GM23338 (cell line): ENCODE results near the gene LAGE3.

Experiments used
- EZH2 ChIP-seq: fragments of 200-600 bp; sonication (generic); IDR thresholded peaks from one replicate; pipeline ENCODE4 v1.8.0; 2017; ENCODE audit warnings: antibody characterized with exemption, mild to moderate bottlenecking, low read depth; ENCODE audit not compliant: unreplicated experiment
- EZH2phosphoT487 ChIP-seq: fragments of 200-600 bp; sonication (generic); IDR thresholded peaks from one replicate; pipeline ENCODE4 v1.8.1; 2018; ENCODE audit warnings: antibody characterized with exemption; ENCODE audit not compliant: unreplicated experiment
- POLR2AphosphoS5 ChIP-seq: IDR thresholded peaks from 2 replicates; pipeline ENCODE4 v1.6.1; 2016; ENCODE audit warnings: antibody characterized with exemption, low read depth
- ZNF114 ChIP-seq: fragments of 250-450 bp; sonication (Bioruptor Pico); IDR thresholded peaks from 2 replicates; pipeline ENCODE4 v1.5.0; 2020; ENCODE audit warnings: mild to moderate bottlenecking, moderate library complexity
- TF ChIP-seq, protein P1 (sequence below), 2 experiments: fragments of 200-600 bp in 1 of 2; sonication (generic) in 1 of 2; conservative IDR thresholded peaks; 2 replicates each; pipeline versions ENCODE4 v1.5.1 to v1.6.1; 2016 to 2017; ENCODE audit warnings: antibody characterized with exemption in 2 of 2, low read depth in 2 of 2, mild to moderate bottlenecking in 2 of 2, moderate library complexity in 1 of 2
- TF ChIP-seq, protein P2 (sequence below): IDR thresholded peaks from one replicate; pipeline ENCODE4 v1.6.1; 2018; ENCODE audit warnings: antibody characterized with exemption; ENCODE audit not compliant: unreplicated experiment
- TF ChIP-seq, protein P3 (sequence below): IDR thresholded peaks from 2 replicates; pipeline ENCODE4 v1.6.1; 2016; ENCODE audit warnings: antibody characterized with exemption

DNA sequence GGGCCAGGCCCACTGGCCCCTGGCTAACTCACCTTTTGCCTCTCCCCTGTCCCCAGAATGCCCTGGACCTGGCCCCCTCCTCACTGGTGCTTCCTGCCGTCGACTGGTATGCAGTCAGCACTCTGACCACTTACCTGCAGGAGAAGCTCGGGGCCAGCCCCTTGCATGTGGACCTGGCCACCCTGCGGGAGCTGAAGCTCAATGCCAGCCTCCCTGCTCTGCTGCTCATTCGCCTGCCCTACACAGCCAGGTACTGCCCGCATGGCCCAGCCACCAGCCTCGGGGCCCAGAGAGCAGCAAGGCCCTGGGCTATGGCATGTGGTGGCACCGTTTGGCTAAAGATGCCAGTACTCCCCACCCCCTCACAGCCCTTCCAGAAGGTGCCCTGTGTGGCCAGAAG, 46.9 kb downstream of the LAGE3 start:
- TF ChIP-seq, protein P1, sequence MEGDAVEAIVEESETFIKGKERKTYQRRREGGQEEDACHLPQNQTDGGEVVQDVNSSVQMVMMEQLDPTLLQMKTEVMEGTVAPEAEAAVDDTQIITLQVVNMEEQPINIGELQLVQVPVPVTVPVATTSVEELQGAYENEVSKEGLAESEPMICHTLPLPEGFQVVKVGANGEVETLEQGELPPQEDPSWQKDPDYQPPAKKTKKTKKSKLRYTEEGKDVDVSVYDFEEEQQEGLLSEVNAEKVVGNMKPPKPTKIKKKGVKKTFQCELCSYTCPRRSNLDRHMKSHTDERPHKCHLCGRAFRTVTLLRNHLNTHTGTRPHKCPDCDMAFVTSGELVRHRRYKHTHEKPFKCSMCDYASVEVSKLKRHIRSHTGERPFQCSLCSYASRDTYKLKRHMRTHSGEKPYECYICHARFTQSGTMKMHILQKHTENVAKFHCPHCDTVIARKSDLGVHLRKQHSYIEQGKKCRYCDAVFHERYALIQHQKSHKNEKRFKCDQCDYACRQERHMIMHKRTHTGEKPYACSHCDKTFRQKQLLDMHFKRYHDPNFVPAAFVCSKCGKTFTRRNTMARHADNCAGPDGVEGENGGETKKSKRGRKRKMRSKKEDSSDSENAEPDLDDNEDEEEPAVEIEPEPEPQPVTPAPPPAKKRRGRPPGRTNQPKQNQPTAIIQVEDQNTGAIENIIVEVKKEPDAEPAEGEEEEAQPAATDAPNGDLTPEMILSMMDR (conservative IDR thresholded peaks at IDR 0.05; ENCODE audit: low read depth in 2 of 2), result no peak
- TF ChIP-seq, protein P2, sequence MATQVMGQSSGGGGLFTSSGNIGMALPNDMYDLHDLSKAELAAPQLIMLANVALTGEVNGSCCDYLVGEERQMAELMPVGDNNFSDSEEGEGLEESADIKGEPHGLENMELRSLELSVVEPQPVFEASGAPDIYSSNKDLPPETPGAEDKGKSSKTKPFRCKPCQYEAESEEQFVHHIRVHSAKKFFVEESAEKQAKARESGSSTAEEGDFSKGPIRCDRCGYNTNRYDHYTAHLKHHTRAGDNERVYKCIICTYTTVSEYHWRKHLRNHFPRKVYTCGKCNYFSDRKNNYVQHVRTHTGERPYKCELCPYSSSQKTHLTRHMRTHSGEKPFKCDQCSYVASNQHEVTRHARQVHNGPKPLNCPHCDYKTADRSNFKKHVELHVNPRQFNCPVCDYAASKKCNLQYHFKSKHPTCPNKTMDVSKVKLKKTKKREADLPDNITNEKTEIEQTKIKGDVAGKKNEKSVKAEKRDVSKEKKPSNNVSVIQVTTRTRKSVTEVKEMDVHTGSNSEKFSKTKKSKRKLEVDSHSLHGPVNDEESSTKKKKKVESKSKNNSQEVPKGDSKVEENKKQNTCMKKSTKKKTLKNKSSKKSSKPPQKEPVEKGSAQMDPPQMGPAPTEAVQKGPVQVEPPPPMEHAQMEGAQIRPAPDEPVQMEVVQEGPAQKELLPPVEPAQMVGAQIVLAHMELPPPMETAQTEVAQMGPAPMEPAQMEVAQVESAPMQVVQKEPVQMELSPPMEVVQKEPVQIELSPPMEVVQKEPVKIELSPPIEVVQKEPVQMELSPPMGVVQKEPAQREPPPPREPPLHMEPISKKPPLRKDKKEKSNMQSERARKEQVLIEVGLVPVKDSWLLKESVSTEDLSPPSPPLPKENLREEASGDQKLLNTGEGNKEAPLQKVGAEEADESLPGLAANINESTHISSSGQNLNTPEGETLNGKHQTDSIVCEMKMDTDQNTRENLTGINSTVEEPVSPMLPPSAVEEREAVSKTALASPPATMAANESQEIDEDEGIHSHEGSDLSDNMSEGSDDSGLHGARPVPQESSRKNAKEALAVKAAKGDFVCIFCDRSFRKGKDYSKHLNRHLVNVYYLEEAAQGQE, result no peak
- TF ChIP-seq EZH2, result no peak
- TF ChIP-seq ZNF114 (CRISPR knock-in tag), result no peak
- no peak for TF ChIP-seq EZH2phosphoT487
- TF ChIP-seq POLR2AphosphoS5, result no peak
- TF ChIP-seq, protein P3, sequence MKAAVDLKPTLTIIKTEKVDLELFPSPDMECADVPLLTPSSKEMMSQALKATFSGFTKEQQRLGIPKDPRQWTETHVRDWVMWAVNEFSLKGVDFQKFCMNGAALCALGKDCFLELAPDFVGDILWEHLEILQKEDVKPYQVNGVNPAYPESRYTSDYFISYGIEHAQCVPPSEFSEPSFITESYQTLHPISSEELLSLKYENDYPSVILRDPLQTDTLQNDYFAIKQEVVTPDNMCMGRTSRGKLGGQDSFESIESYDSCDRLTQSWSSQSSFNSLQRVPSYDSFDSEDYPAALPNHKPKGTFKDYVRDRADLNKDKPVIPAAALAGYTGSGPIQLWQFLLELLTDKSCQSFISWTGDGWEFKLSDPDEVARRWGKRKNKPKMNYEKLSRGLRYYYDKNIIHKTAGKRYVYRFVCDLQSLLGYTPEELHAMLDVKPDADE, result no peak
